BLaER1 treated with 17β-estradiol and CSF1 and Interleukin-3, amounts not matched to agents 10 nM and 100 nM (cell line): ENCODE data around the gene EIF2AK2.

Experiments used
- H3K27ac ChIP-seq, 11 experiments: shearing (Covaris generic); formaldehyde crosslinking; 2 replicates each; pipeline ENCODE4 v1.8.1; 2022
- H3K27me3 ChIP-seq, 11 experiments: shearing (Covaris generic); formaldehyde crosslinking; 2 replicates each; pipeline ENCODE4 v1.8.1; 2022
- H3K36me3 ChIP-seq, 11 experiments: shearing (Covaris generic); formaldehyde crosslinking; 2 replicates each; pipeline ENCODE4 v1.8.1; 2022
- H3K4me1 ChIP-seq, 10 experiments: shearing (Covaris generic); formaldehyde crosslinking; 2 replicates each; pipeline ENCODE4 v1.8.1; 2022
- H3K4me2 ChIP-seq, 11 experiments: shearing (Covaris generic); formaldehyde crosslinking; 2 replicates each; pipeline ENCODE4 v1.8.1; 2022
- H3K4me3 ChIP-seq, 10 experiments: shearing (Covaris generic); formaldehyde crosslinking; 2 replicates each; pipeline ENCODE4 v1.8.1; 2022
- H3K9ac ChIP-seq, 11 experiments: shearing (Covaris generic); formaldehyde crosslinking; 2 replicates each; pipeline ENCODE4 v1.8.1; 2022
- H3K9me3 ChIP-seq, 11 experiments: shearing (Covaris generic); formaldehyde crosslinking; replicated peaks in 1 of 11; 2 replicates each; pipeline ENCODE4 v1.8.1; 2022
- H4K20me1 ChIP-seq, 11 experiments: shearing (Covaris generic); formaldehyde crosslinking; 2 replicates each; pipeline ENCODE4 v1.8.1; 2022
- Cebpa-rat ChIP-seq, 11 experiments: shearing (Covaris generic); IDR thresholded peaks; 2 replicates each; pipeline ENCODE4 v1.8.1; 2022

Gene EIF2AK2

DNA sequence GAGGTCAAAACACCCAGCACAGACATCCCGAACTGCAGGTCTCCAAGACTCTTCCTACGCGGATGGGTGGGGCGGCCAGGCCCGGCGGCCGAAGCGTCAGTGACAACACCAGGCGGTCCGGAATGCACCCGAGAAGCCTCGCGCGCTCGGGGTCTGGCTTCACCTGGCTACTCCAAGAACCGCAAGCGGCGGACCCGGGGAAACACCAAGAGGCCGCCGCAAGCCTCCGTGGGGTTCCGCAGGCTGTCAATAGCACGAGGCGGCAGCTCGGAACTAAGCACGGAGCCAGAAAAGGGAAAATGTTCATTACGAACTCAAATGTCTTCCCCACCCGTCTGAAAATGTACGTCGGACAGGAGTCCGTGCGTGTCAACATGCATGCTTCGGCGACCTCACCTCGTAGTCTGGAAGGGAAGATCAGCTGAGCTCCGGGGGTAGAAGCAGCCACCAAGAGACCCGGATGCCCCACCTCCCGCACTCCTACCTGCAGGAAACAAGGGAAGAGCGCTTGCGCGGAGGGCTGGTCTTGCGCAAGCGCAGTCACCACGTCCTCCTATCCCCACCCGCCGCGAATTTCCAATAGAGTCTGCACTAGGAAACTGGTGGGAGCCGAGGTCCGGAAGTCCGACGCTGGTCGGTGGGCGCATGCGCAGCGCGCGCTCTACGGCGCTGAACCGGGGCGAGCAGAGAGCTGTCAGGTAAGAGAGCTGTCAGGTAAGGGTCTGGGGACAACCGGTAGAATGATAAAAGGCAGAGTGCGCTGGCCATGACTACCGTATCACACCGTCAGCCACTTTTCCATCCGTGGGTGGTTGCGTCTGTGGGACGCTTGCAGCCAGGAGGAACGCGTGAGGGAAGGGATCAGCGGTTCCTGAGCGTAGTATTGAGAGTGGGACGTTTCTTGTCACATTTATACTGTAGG lies 72.6 kb downstream of the EIF2AK2 start, which contains the start of the genes GPATCH11 and HEATR5B:
Gene GPATCH11, plus strand, starts transcription at position 646 of the 922 bp plus-strand sequence. CDS start 3,864 bp downstream, outside the sequence.
Gene HEATR5B, minus strand, starts transcription at position 500 of the 922 bp plus-strand sequence. CDS start 958 bp downstream, outside the sequence.
- peak in 10 of 11 experiments; percentile 35 to 83 (median 58); a peak in 15 of 22 replicates for TF ChIP-seq Cebpa-rat (IDR thresholded peaks at IDR 0.05)
- H3K27me3 ChIP-seq = no peaks in the 10 kb centered on the region
- peaks cover 48 to 66% (median 57%) of the 10 kb centered on the region in 10 experiments for H3K4me1 ChIP-seq
- H3K9ac ChIP-seq = peak within 1 kb of the TSS; percentile 73 to 86 (median 82)
- H4K20me1 ChIP-seq = peaks cover 0 to 3% (median 0%) of the 10 kb centered on the region in 11 experiments; a peak in 3 of 22 replicates
- peaks cover 8 to 49% (median 26%) of the 10 kb centered on the region in 11 experiments; a peak in 19 of 22 replicates for H3K36me3 ChIP-seq
- H3K9me3 ChIP-seq = no peaks in the 10 kb centered on the region
- H3K4me3 ChIP-seq = peak within 1 kb of the TSS; percentile 65 to 92 (median 85)
- peak within 1 kb of the TSS; percentile 38 to 79 (median 69); a peak in 20 of 22 replicates for H3K27ac ChIP-seq
- peak within 1 kb of the TSS; percentile 69 to 96 (median 90) for H3K4me2 ChIP-seq

DNA sequence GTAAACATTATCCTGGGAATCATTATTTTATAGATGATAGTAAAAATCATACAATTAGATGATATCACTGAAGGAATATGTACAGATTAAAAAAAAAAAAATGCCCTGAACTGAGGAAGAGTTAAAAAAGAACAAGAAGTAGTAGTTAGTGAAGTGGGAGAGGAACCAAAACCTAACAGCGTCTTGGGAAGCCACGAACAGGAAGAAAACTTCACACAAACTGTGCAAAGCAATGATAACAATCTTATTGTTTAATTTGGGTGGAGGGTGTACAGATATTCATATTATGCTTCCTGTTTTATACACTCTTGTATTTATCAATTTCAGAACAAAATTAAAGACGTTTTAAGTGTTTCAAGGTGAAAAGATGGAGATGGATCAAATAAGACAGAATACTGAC lies 76.1 kb downstream of the EIF2AK2 start:
- H3K9ac ChIP-seq = peak overlapping the region in 4 of 11 experiments; percentile 8 to 66 (median 12); a peak in 5 of 22 replicates
- no peaks in the 10 kb centered on the region; a peak in 1 of 22 replicates for H4K20me1 ChIP-seq
- H3K4me3 ChIP-seq = peak overlapping the region in 3 of 10 experiments; percentile 3 to 10 (median 8); a peak in 2 of 20 replicates
- H3K36me3 ChIP-seq = peaks cover 30 to 63% (median 47%) of the 10 kb centered on the region in 11 experiments
- peaks cover 41 to 53% (median 47%) of the 10 kb centered on the region in 10 experiments for H3K4me1 ChIP-seq
- peak overlapping the region in 6 of 11 experiments; percentile 5 to 77 (median 46); a peak in 8 of 22 replicates for H3K27ac ChIP-seq
- no peaks in the 10 kb centered on the region for H3K9me3 ChIP-seq
- H3K4me2 ChIP-seq = peak overlapping the region; percentile 17 to 83 (median 62); a peak in 21 of 22 replicates
- no peaks in the 10 kb centered on the region for H3K27me3 ChIP-seq
- TF ChIP-seq Cebpa-rat (IDR thresholded peaks at IDR 0.05) = no peak

DNA sequence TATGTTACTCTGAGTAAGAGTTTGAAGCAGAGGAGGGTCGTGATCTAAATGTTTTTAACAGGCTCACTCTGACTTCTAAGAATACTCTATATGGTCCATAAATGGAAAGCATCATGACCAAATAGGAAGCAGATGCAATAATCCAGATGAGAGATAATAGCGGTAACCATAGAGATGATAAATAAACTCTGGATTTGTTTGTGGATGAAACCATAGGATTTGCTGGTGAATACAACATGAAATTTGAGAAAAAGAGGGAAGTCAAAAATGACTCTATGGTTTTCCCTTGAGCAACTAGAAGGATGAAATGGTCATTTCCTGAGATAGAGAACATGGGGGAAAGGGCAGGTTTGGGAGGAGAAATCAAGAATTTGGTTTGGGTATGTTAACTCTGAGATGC lies 76.5 kb downstream of the EIF2AK2 start:
- TF ChIP-seq Cebpa-rat (IDR thresholded peaks at IDR 0.05) = no peak
- Histone ChIP-seq H3K9ac (peak overlapping the region in 3 of 11 experiments; percentile 9 to 66 (median 14); a peak in 5 of 22 replicates), H3K27me3 (no peaks in the 10 kb centered on the region), H3K36me3 (peaks cover 33 to 67% (median 50%) of the 10 kb centered on the region in 11 experiments), H3K9me3 (no peaks in the 10 kb centered on the region), H3K4me3 (peak overlapping the region in 3 of 10 experiments; percentile 8 to 10 (median 10); a peak in 2 of 20 replicates), H3K4me2 (peak overlapping the region; percentile 17 to 83 (median 62); a peak in 18 of 22 replicates), H3K27ac (peak overlapping the region in 6 of 11 experiments; percentile 23 to 77 (median 46); a peak in 8 of 22 replicates), H3K4me1 (peaks cover 36 to 49% (median 43%) of the 10 kb centered on the region in 10 experiments), H4K20me1 (no peaks in the 10 kb centered on the region; a peak in 1 of 22 replicates)

DNA sequence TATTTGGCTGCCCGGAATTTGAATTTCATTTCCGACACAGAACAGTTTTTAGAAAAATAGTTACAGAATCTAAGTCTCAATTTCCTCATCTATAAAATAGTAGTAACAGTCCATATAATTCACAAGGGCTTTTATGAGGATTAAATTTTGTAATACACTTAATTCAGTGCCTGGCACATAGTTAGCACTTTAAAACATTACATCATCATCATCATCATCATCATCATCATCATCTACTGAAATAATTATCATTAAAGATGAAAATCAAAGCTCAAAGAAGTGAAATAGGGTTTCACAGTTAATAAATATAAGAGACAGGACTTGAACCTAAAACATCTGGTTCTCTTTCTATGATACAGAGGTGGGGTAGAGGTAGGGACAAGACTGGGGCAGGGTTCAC lies 85.8 kb downstream of the EIF2AK2 start:
- Histone ChIP-seq H3K9me3 (no peaks in the 10 kb centered on the region; a peak in 2 of 22 replicates), H3K27ac (no peak overlapping the region), H3K36me3 (peaks cover 65 to 97% (median 85%) of the 10 kb centered on the region in 11 experiments), H3K4me3 (no peak overlapping the region), H3K4me1 (no peaks in the 10 kb centered on the region), H3K9ac (no peak overlapping the region), H3K27me3 (no peaks in the 10 kb centered on the region), H4K20me1 (peaks cover 0 to 7% (median 0%) of the 10 kb centered on the region in 11 experiments; a peak in 1 of 22 replicates), H3K4me2 (no peak overlapping the region)
- no peak for TF ChIP-seq Cebpa-rat (IDR thresholded peaks at IDR 0.05)

DNA sequence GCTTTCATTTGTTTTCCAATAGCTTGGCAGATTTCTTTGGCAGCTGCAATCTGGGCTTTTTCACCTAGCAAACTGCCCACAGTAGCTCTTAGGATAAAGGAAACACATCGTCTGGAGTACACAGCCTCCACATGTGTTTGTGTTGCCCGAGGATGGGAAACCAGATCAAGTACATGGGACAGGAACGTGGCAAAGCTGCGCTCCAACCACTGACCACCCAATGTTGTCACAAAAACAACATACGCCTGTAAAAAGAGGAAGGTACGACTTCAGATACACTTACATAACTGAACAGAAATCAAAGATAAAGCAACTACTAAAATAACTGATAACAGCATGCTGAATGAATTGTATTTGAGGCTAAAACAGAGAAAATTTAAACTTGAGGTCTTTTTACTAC lies 88.1 kb downstream of the EIF2AK2 start:
- peaks cover 70 to 98% (median 87%) of the 10 kb centered on the region in 11 experiments for H3K36me3 ChIP-seq

DNA sequence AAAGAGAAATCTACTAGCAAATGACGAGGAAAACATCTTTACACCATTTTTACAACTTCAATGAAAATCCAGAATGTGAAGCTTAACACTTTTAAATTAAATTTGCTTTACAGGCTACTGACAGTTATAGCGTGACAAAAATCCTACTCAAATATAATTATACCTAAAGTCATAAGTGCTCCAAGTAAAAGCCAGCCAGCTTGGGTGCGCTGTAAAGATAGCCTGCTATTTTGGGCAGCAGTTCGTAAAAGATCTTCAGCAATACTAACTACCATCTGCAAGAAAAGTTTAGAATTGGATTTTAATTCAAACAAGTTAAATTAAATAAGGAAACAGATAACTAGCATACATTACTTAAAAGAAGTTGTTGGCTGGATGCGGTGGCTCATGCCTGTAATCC lies 95.0 kb downstream of the EIF2AK2 start:
- TF ChIP-seq Cebpa-rat (IDR thresholded peaks at IDR 0.05) = no peak
- Histone ChIP-seq H3K4me3 (no peak overlapping the region), H3K27me3 (no peaks in the 10 kb centered on the region), H3K9ac (no peak overlapping the region), H3K4me2 (no peak overlapping the region), H3K36me3 (peaks cover 84 to 100% (median 96%) of the 10 kb centered on the region in 11 experiments), H3K4me1 (peaks cover 0 to 17% (median 0%) of the 10 kb centered on the region in 10 experiments; a peak in 3 of 20 replicates), H3K27ac (no peak overlapping the region), H3K9me3 (no peaks in the 10 kb centered on the region), H4K20me1 (no peaks in the 10 kb centered on the region)

More for the DNA sequence above, 88.1 kb downstream of the EIF2AK2 start:
- Histone ChIP-seq H3K4me1 (peaks cover 0 to 3% (median 0%) of the 10 kb centered on the region in 10 experiments; a peak in 3 of 20 replicates), H3K27me3 (no peaks in the 10 kb centered on the region), H3K4me2 (no peak overlapping the region), H3K9ac (no peak overlapping the region), H3K27ac (no peak overlapping the region), H3K4me3 (no peak overlapping the region), H4K20me1 (peaks cover 0 to 7% (median 0%) of the 10 kb centered on the region in 11 experiments; a peak in 1 of 22 replicates), H3K9me3 (no peaks in the 10 kb centered on the region)
- TF ChIP-seq Cebpa-rat (IDR thresholded peaks at IDR 0.05) = no peak

DNA sequence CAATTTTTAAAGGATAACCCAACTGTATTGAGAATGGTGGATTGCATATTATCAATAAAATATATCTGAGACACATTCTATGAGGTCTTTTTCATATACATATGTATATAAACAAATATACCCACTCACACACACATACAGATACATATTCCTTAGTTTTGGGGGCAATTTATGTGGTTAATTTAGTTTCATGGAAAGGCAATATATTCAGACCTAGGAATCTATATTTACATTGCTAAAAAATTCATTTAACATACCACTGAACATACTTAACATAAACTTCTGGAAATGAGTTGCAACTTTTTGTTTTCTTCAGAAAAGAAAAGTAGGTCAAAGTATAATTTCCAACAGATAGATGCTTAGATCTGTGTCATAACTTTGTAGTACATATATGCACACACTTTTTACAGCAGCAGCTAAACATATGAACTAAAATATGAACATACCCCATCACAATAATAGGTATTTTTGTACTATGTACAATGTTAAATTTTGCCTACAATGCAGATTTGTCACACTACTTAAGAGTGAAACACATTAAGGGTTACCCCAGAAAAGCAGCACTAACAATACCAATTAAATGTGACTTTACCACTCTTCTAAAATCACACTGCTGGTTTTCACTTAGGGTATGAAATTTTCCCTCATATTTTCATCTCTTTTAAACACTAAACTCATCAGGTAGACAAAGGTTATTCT lies 95.6 kb downstream of the EIF2AK2 start:
- H4K20me1 ChIP-seq = no peaks in the 10 kb centered on the region
- no peaks in the 10 kb centered on the region for H3K27me3 ChIP-seq
- H3K9ac ChIP-seq = no peak overlapping the region
- H3K9me3 ChIP-seq = no peaks in the 10 kb centered on the region
- no peak for TF ChIP-seq Cebpa-rat (IDR thresholded peaks at IDR 0.05)
- no peak overlapping the region for H3K4me3 ChIP-seq
- peaks cover 85 to 100% (median 96%) of the 10 kb centered on the region in 11 experiments for H3K36me3 ChIP-seq
- no peak overlapping the region for H3K27ac ChIP-seq
- H3K4me2 ChIP-seq = no peak overlapping the region
- peaks cover 0 to 17% (median 0%) of the 10 kb centered on the region in 10 experiments; a peak in 3 of 20 replicates for H3K4me1 ChIP-seq

DNA sequence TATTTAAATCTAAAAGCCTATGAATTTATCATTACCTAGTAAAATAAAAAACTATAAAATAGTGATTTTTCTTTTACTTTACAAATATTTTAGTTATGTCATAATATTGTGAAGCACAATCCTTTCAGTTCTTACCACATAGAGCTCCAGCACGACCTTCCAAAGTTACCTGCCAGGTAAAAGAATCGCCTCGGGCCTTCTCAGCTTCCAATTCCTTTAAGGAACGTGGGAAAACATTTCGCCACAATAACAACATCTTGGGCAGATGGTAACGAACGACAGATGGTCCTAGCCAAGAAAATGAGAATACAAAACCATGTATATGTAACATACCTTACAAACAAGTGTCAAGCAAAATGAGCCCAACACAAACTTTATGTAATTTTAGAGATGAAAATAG lies 96.3 kb downstream of the EIF2AK2 start:
- Histone ChIP-seq H3K4me1 (peaks cover 0 to 17% (median 0%) of the 10 kb centered on the region in 10 experiments; a peak in 3 of 20 replicates), H3K27ac (no peak overlapping the region), H3K9me3 (no peaks in the 10 kb centered on the region), H4K20me1 (no peaks in the 10 kb centered on the region), H3K9ac (no peak overlapping the region), H3K4me3 (no peak overlapping the region), H3K4me2 (no peak overlapping the region), H3K36me3 (peaks cover 85 to 100% (median 96%) of the 10 kb centered on the region in 11 experiments), H3K27me3 (no peaks in the 10 kb centered on the region)
- no peak for TF ChIP-seq Cebpa-rat (IDR thresholded peaks at IDR 0.05)
